Forelimb muscle (tissue), 1 donor: Measurements from ENCODE around the gene SETDB2. TPM values are rescaled to one million over a fixed set of nuclear protein-coding genes. Genes with fewer than 3 reads are reported as not detected.
"Not testable (repeated sequence)": the region's sequence is repeated elsewhere in the genome, so short reads cannot be mapped to it uniquely, and the experiment has no call there.

Experiments used
- DNase-seq: peaks from one replicate; pipeline ENCODE4 v3.0.0-alpha.2; 2013; ENCODE audit warnings: low read depth
- polyA plus RNA-seq: library from polyadenylated mRNA; unstranded; fragments of 120-200 nt; gene quantifications from one replicate; pipeline ENCODE4 v1.2.1, GENCODE V29; 2013; ENCODE audit not compliant: insufficient read length

Gene SETDB2
- polyA plus RNA-seq, 1 donor = 8.1 TPM

DNA sequence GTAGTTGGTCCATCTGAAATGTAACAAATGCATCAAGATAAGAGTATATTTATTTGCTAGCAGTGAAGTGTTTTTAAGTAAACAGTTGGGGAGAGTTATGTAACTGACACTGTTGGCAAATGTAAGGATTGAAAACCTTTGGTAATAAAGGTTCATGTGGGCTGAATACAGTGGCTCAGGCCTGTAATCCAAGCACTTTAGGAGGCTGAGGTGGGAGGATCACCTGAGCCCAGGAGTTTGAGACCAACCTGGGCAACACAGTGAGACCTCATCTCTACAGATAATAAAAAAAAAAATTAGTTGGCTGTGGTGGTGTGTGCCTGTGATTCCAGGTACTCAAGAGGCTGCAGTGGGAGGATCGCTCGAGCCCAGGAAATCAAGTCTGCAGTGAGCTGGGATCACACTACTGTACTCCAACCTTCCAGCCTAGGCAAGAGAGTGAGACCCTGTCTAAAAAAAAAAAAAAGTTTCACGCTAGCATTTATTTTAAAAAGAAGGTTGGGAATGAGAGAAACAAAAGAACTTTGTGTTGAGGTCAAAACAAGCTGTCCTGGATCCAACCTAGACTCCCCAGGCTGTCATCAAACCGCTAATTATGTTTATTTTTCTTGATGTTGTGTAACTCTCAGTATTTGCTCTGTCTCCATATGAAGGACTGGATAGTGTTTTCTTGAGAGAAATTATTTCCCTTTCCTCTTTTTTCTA, 20.7 kb downstream of the SETDB2 start:
- DNase-seq = no peak

DNA sequence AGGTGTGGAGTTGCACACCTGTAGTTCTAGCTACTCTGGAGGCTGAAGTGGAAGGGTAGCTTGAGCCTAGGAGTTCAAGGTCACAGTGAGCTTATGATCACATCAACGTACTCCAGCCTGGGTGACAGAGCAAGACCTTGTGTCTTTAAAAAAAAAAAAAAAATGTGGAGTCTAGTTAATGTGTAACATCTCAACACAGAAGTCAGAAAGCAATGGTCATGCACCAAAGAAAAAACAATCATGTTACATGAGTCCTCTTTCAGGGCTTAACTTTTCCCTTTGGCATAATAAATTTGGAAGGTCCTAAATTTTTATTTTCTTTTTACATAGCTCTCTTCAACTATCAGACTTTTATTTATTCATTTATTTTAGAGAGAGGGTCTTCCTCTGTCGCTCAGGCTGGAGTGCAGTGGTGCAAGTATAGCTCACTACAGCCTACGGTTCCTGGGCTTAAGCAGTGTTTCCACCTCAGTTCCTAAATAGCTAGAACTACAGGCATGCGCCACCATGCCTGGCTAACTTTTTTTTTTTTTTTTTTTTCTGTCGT, 22.3 kb downstream of the SETDB2 start:
- no peak for DNase-seq

DNA sequence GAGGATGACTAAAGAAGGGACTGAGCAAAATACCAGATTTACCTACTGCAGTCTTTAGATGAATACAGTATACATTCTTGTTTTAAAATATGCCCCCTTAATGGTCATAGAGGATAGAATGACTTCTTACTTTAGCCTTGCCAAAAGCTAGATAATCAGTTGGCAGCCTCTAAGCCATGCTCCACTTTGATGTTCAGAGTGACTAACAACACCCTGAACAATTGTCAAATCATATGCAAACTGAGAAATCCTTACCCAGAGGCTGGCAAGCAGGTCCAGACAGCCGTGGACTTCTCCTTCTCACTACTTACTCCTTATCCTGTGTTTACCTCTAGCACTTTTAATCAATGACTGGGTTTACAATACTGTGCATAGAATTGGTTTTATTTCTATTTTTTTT, 28.1 kb downstream of the SETDB2 start:
- DNase-seq = no peak

DNA sequence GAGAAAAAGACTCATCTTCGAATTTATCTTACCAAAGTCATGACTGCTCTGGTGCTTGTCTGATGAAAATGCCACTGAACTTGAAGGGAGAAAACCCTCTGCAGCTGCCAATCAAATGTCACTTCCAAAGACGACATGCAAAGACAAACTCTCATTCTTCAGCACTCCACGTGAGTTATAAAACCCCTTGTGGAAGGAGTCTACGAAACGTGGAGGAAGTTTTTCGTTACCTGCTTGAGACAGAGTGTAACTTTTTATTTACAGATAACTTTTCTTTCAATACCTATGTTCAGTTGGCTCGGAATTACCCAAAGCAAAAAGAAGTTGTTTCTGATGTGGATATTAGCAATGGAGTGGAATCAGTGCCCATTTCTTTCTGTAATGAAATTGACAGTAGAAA, 32.5 kb downstream of the SETDB2 start:
- DNase-seq = no peak

DNA sequence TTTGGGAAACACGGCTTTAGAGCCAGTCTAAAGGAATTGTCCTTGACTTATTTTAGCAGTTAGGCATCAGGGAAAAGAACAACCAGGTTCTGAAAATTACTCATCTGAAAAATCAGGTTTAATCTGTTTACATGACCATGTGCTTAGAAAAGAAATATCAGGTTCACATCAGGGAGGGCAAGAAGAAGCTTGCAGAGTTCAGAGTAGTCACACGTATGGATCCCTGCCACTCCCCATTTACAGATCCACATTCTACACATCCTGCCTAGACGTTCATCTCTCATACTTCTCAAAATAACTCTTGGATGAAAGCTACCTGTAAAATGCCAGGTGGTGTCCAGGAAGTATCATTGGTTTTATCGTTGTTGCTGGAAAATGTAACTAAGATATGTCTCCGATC, 37.7 kb downstream of the SETDB2 start:
- no peak for DNase-seq

DNA sequence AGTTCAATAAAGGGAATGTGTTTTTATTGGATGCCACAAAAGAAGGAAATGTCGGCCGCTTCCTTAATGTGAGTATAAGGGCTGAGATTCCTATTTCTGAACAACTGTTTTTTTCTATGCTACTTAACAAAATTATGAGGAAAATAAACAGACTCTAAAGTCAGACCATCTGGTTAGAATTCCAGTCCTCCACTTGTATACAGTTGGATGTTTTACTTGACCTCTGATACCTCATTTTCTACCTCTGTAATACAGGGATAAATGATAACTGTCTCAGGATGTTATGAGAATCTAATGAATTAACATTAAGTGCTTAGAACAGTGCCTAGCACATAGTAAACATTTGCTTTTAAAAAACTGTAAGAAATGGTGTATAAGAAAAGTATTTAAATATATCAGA, 44.5 kb downstream of the SETDB2 start:
- DNase-seq = no peak

DNA sequence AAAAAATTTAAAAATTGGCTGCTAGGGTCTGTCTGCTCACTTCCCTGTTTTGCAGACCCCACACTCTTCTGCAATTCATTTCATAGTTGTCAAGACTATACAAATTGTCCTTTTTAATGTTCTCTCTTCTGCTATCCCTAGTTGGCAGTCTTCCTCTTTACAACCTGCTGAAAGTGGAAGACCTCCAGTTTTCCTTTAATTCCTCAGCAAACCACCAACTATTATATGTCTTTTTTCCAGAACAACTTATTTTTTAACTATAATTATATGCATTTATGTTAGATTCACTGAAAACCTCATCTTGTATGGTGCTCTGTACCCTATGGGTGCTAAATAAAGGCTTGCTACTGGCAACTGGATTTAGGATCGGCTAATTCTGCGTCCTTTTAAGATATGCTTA, 50.6 kb downstream of the SETDB2 start:
- DNase-seq = no peak

DNA sequence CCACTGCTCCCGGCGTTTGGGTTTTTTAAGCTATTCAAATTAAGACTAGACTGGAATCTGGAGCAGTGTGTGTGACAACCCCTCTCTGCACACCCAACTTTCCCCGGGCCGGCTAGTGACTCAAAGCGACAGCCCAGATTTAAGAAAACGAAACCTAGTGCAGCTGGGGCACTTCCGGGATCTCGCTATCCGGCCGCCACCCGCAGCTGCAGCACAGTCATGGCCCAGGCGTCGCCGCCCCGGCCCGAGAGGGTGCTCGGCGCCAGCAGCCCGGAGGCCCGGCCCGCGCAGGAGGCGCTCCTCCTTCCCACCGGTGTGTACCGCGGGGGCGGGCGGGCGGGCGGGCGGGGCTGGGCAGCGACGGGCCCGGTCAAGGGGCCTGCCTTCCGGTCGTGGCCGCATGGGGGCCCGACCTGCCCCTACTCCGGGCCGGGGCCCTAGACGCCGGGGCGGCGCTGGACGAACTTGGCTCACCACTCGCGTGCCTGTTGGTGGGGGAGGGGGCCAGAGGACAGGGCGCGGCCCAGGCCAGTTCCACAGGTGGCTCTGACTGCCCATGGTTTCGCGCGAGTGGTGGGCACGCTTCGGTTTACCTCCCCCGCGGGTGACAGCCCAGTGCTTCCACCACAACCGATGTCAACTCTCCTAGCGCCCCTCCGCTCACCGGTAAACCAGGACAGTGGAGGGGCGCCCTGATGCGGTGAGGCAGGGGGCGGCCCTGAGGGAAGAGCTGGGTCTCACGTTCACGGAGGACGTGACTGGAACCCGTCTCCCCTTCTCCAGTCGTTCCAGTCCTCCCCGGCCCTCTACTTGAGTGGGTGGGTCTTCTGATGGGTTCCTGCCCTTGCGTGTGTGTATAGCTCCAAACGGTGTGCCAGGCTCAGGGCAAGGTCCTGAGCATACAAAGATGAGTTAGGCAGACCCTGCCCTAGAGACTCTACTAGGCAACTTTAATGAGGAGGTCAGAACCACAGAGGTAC, 52.0 kb downstream of the SETDB2 start, which contains the start of gene PHF11:
Gene PHF11 (plus strand): TSS at position 171 of the 980 bp plus-strand sequence. CDS start 49 bp downstream, at position 220.
- no peak for DNase-seq

DNA sequence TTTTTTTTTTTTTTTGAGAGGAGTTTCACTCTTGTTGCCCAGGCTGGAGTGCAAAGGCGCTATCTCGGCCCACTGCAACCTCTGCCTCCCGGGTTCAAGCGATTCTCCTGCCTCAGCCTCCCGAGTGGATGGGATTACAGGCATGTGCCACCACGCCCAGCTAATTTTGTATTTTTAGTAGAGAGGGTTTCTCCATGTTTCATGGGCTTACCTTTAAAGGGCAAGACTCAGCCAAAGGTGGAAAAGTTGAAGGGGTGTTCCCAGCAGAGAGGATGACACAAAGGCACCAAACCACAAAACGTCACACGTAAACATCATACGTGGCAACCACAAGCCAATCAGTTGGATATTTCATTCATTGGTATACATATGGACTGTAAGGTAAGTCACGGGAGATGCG, 52.8 kb downstream of the SETDB2 start:
- DNase-seq = not testable (repeated sequence)

DNA sequence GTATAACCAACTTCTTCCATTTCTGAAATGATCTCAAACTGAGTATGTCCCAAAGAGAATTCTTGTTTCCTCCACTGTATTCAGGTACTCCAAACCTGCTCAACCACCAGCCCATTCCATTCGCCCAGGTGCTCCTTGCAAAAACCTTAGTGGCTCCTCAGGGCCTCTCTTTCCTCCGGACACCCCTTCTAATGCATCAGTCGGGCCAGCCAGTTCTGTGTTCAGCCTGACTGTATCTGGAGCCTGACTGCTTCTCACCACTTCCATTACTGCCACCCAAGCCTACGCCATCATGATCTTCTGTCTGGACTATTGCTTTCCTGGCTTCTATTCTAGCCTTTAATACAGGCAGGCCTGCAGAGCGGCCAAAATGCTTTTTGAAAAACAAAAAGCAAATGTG, 53.2 kb downstream of the SETDB2 start:
- DNase-seq = no peak

DNA sequence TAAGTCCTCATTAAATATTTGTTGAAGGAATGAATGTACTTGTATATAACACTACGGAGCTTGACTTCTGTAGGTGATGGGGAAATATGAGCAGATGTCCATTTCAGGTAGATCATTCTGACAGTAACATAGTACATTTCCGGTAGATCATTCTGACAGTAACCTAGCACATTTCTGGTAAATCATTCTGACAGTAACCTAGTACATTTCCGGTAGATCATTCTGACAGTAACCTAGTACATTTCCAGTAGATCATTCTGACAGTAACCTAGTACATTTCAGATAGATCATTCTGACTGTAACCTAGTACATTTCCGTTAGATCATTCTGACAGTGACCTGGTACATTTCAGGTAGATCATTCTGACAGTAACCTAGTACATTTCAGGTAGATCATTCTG, 54.1 kb downstream of the SETDB2 start:
- no peak for DNase-seq

DNA sequence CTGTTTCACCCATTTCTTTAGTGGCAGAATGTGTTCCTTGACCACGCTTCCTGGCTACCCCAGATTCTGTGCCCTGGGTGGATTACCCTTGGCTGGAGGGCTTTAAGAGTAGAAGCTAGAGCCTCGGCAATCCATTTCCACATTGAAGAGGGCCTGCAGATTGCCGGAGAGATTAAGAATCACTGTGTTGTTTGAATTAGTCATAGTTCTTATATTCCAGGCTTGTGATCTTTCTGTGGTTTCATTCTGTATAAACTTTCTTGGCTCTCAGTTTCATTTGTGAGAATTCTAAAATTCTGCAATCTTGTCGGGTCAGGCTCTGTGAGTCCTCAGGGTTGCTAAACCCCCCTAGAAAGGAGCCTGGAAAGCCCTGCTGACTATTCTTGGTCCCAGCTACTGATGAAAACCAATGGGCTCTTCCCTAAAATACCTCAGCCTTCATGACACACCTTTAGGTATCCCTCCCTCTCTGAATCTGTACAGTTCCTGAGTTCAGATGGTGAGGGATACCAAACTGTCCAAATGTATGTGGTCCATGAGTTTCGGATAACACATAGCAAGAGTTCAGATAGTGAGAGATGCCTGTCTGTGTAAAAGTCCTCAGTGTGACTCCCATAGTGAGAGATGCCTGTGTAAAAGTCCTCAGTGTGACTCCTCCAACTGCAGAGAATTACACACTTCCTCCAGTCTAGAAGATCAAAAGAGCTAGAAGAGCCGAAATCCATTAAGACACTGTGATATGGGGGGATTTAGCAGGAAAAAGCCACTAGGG, 56.0 kb downstream of the SETDB2 start:
- no peak for DNase-seq

DNA sequence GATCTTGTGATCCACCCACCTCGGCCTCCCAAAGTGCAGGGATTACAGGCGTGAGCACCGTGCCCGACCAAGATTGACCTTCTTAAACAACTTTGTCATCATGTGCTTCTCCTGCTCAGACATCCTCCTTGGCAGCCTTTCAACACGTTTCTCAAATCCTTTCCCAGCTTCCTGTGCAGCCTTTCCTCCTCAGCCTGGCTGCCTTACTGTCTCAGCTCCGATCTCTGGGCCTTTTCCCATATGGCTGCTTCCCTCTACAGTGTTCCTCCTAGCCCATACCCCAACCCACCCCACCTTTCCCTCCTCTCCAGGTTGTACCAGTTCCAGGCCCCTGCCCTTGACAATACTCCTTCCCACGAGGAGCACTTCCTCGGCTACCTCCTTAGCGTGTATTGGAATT, 58.9 kb downstream of the SETDB2 start:
- no peak for DNase-seq

DNA sequence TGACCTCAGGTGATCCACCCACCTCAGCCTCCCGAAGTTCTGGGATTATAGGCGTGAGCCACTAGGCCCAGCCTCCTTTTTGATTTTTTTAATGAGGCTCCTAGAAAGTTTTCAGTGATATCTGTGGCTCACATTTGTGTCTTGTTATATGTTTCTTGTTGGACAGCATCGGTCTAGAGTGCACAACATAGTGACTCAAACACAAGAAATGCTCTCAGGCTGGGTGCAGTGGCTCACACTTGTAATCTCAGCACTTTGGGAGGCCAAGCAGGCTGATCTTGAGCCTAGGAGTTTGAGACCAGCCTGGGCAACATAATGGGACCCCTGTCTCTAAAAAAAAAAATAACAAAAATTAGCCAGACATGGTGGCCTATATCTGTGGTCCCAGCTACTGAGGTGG, 59.9 kb downstream of the SETDB2 start:
- no peak for DNase-seq

DNA sequence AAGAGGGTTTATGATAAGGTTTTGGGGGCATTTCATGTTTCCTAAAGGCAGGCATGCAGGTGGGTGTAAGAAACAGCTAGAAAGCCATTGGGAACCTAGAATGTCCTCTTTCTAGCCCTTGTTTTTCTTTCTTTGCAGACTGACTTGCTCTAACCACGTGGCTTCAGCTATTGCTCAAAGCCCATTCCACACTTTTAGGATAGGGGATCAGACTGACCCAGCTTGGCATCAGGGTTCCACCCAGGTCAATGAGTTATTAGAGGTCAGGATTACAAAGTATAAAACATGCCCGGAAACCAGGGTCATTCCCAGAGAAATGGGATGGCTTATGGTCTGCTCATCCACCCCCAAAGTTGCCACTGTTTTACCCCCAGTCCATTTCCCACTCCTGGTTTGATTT, 68.5 kb downstream of the SETDB2 start:
- DNase-seq = no peak

DNA sequence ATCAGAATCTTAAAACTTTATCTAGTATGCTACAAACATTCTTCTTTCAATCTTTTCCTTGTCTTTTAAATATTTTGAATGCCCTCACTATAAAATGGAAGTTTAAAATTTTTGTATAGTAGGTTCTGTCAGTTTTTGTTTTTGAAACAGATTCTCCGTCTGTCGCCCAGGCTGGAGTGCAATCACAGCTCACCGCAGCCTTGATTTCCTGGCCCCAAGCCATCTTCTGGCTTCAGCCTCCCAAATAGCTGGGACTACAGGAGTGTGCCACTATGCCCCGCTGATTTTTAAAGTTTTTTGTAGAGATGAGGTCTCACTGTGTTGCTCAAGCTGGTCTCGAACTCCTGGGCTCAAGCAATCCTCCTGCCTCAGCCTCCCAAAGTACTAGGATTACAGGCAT, 72.4 kb downstream of the SETDB2 start:
- DNase-seq = no peak

DNA sequence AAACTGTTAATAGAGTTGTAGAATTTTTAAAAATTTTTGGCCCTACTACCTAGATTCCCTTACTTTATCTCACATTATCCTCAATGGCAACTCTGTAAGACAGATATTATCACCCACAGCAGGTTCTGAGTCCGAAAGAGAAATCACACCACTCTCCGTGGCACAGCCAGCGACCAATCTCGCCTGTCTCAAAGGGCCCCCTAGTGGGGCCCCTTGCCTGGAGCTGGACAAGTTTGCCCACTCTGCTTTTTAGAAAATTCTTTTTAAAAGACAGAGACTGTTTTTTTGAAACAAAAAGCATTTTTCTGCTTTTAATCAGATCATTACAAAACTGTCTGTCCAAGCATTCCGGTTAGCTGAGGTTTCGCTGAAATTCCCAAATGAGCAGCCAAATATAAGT, 73.4 kb downstream of the SETDB2 start:
- no peak for DNase-seq

DNA sequence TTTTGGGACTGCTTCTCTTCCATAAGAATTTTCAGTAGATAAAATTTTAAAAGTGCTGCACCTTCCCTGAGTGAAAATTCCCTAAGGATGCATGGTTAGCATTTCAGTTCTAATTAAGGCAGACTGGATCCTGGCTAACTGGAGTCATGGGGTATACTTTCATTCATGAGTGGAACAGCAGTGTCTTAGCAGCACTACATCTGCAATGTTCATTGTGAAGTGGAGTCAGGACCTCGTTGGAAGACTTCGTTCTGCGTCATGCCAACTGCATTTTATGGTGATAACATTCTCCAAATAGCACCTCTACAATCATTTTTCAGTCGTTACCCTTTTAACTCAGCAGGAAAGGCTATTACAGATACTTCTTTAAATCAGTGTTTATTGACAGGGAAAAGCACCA, 77.2 kb downstream of the SETDB2 start:
- no peak for DNase-seq

DNA sequence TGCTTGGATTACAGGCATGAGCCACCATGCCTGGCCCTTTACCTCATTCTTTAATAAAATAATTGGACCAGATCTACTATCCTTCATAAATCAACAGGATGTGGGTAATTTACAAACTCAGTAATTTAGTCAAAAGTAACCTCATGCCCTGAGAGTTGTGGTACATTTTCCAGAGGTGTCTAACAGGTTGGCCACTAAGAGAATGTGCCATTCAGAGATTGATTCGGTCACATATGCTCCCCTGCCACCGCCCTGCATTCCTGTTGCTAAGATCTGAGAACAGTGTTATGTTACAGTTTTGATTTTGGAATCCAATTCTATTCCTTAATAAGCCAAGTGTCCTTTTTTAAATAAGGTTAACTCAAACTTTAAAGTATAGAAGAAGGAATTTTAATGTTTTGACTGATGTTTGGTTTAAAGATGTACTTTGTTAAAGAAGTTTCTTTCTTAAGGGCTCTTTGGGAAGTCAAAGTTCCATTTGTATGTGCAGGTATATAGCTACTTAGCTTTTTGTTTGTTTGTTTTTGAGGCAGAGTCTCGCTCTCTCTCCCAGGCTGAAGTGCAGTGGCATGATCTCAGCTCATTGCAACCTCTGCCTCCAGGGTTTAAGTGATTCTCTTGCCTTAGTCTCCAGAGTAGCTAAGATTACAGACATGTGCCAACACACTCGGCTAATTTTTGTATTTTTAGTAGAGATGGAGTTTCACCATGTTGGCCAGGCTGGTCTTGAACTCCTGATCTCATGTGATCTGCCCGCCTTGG, 80.8 kb downstream of the SETDB2 start:
- no peak for DNase-seq

DNA sequence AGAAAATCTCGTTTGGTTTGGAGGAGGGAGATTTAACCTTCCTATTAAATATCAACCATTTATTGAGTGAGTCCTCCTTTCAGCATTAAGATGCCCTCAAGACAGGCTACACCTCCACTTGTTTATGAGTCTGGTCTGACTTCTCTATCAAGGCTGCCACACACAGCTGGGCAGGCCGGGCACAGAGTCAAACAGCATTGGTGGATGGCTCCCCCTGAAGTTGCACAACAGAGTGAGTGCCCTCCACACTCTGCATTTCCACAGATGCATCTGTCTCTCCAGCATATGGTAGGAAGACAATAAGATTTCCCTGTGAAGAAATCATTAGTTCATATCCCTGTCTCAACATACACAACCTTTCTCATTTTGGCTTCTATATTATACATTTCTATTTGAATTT, 83.0 kb downstream of the SETDB2 start:
- DNase-seq = no peak

DNA sequence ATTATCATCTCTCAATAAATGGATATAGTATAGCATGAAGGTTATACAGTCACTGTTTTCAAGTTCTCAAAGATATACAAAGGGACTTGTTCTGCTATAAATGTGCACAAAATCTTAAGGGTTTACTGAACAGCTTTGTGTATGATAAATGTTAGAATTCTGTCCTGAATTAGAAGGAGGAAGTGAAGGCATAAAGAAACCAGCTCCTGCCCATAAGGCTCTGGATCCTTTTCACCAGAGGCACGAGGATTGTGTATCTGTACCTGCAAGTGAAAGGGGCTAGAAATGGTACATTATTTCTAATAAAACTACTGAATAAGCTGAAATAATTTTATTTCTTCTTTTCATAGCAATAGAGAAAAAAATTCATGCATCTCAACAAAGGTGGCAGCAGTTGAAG, 84.1 kb downstream of the SETDB2 start:
- no peak for DNase-seq
